Activated CD8-positive, alpha-beta memory T cell treated with anti-CD3 and anti-CD28 coated beads for 24 hours (primary cell): ENCODE results near the gene ASL.
"Not testable (repeated sequence)": the region's sequence is repeated elsewhere in the genome, so short reads cannot be mapped to it uniquely, and the experiment has no call there.

Experiments
- DNase-seq: peaks from one replicate; pipeline ENCODE4 v3.0.0-alpha.2; 2020

ASL gene

DNA sequence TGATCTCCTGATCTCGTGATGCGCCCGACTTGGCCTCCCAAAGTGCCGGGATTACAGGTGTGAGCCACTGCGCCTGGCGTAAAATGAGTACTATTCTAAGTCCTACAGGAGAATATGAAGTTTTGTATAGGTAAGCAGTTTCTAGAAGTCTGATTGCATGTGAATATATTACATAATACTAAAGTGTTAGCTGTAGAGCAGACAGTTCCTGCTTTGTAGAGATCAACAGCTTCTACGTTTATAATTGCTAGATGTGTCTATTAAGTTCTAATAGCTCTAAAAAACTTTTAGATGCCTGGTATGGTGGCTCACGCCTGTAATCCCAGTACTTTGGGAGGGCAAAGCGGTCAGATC is 47.5 kb downstream of the ASL start:
- no peak for DNase-seq

DNA sequence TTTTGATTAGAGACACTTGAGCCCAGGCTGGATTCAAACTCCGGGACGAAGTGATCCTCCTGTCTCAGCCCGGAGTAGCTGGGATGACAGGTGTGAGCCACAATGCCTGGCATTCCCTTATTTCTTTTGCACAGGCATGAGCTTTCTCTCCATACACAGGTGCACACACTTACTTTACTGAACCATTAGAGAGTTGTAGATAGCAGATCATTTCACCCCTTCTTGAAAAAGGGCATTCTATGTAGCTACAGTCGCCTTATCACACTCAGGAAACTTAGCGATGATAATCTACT is 48.9 kb downstream of the ASL start:
- DNase-seq, result not testable (repeated sequence)

GRCh38 chr7:66125052-66125694 is 49.6 kb downstream of the ASL start:
- no peak for DNase-seq

DNA sequence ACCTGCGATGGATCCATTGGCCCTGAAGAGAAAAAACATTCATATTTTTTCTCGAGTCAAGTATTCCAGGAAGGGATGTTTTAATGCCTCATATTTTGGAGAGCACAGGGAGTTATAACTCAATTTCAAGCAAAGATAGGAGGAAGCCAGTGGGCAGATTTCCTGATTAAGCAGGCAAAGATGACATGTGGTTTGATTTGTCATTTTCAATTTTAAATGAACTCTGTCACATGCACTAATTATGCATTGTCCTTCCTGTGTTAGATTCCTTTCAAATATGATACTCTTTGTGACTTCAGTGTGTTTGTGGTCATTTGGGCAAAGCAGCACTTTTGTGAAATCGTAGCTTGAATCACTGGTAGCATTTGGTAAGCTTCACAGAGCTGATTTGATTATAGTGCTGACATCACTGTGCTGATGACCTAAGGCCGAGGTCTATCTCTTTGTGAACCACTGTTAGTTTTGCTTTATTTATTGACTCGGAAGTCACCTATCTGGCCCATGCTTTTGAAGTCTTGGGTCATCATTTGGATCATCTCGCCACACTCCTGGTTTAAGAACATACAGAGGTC is 50.2 kb downstream of the ASL start:
- DNase-seq, result not testable (repeated sequence)

DNA sequence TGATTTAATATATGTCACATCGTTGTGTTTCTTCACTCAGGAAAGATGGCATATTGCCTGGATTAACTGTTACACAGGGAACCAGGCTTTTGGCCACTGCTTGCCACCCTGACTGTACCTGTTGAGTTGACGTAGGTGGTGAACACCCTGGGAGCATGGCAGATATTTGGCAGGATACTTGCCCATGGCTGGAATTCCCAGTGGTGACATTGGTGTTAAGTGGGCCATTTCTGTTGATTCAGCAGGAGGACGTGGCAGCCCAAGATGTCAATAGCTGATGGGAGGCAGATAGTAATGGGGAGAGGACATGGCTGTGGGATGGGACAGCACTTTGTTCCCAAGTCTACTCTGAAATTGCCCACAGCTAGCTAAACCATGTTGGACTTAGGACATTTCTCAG is 51.6 kb downstream of the ASL start:
- not testable (repeated sequence) for DNase-seq

DNA sequence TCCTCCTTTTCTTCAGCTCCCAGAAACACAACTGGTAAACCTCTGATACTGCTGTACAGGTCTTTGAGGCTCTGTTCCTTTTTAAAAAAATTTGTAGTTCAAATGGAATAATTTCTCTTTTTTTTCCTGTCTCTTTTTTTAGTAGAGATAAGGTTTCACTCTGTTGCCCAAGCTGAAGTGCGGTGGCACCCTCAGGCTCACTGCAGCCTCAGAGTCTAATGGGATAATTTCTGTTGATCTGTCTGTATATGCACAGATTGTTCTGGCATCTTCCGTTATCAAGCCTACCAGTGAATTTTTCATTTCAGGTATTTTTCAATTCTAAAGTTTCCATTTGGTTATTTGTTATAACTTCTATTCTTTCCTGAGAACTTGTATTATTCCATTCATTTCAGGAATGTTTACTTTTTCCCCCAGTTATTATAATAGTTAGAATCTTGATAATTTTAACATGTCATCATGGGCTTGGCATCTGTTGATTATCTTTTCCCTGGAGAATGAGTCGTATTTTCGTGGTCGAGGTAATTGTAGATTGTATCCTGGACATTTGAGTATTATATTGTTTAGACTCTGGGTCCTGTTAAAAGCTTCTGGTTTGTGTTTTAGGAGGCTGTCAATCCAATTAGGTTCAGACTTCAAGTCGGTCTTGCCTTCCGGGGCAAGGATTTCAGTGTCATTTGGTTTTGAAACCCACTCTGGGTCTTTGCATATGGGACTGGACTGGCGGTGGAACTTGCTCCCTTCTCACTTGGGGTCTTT is 63.6 kb downstream of the ASL start:
- no peak for DNase-seq

DNA sequence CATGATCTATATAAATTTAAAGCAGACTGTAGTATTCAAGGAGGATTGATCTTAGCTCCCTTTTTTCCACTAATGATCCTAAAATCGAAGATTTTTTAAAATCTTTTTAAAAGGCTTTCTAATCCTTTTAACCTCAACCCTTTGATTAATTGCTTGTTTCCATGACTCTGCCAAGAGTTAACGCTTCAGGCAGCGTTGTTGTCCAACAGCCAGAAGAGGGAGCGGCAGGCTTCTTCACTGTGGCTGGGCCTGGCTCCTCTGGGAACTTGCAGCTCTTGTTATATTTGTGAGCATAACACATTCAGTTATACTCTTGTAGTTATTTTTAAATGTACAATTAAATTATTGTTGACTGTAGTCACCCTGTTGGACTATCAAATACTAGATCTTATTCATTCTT is 65.3 kb downstream of the ASL start:
- DNase-seq, result no peak

DNA sequence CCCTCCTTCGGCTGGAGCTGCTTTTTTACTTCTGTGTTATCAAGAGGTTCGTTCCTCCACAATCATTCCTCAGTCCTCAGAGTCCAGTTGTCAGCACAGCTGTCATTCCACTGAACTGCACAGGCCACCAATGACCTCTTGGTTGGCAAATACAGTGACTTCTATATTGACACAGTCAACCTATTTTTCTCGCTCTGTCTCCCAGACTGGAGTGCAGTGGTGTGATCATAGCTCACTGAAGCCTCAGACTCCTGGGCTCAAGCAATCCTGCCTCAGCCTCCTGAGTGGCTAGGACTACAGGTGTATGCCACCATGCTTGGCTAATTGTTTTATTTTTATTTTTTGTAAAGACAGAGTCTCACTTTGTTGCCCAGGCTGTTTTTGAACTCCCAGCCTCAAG is 66.7 kb downstream of the ASL start:
- DNase-seq, result no peak

DNA sequence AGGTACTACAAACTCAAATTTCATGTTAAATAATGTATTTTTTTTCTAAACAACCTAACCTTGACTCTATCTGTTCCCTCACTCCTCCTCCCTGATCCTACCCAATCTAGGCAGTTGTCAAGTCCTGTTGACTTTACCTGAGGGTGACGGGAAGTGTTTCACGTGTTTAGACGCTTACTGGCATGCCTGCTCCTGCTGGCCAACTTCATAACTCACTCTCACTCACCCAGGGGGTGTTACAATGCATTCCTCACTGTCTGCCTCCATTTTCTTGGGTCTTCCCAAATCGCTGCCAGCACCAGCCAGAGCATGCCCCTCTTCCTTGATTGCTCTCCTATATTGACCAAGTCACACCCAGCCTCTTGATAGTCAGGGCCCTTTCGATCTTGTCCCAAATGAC is 67.4 kb downstream of the ASL start:
- DNase-seq, result no peak
